ENCODE measurements around the gene MYT1.
A peak's percentile ranks its signal among the peaks of the same experiment; 100 is the strongest.
"Not testable (repeated sequence)": the region's sequence is repeated elsewhere in the genome, so short reads cannot be mapped to it uniquely, and the experiment has no call there.

The MYT1 gene

DNA sequence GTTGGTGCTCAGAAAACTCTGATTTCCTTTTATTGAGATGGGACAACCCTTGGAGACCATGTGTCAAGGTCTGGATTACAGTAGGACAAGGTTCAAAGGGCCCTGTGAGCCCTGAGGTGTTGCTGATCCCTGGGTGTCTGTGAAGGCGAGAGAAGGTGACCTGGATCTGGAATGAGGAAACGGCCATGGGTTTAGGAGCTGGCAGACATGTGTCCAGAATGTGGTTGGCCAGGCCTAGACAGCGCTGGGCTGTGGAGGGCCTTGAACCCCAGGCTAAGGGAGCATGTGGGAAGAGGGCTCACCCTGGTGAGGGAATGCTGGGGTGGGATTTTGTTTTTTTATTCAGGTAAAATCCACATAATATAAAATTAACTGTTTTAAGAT lies 116.2 kb downstream of the MYT1 start:
- DNase-seq: no peak

GRCh38 chr20:64283646-64284045 lies 119.4 kb downstream of the MYT1 start:
- DNase-seq: no peak

DNA sequence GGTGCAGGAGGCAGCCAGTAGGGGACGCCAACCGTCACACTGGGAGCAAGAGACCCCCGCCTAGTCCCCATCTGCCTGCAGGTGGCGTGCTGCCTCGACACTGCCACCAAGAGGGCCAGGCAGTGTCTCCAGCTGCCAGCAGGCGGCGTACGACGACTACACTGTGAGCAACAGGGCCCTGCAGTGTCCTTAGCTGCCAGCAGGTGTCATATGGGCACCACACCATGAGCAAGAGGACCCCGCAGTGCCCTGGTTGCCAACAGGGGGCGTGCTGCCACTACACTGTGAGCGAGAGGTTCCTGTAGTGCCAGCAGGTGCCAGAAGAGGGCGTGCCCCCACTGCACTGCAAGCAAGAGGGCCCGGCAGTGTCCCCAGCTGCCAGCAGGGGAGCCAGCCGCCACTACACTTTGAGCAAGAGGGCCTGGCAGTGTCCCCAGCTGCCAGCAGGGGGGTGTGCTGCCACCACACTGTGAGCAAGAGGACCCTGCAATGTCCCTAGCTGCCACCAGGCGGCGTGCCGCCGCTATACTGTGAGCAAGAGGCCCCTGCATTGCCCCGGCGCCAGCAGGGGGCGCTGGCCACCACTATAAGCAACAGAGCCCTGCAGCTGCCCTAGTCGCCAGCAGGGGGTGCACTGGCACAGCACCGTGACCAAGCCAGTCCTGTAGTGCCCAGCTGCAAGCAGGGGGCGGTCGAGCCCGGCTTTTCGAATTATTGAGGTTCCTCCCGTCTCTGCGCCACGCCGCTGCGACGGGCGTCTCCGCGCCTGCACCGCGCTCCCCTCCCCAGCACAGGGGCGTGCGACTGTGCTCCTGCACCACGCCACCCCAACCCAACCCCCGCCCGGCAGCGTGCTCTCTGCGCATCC lies 121.6 kb downstream of the MYT1 start:
- peak; percentile 53 to 67 for DNase-seq

DNA sequence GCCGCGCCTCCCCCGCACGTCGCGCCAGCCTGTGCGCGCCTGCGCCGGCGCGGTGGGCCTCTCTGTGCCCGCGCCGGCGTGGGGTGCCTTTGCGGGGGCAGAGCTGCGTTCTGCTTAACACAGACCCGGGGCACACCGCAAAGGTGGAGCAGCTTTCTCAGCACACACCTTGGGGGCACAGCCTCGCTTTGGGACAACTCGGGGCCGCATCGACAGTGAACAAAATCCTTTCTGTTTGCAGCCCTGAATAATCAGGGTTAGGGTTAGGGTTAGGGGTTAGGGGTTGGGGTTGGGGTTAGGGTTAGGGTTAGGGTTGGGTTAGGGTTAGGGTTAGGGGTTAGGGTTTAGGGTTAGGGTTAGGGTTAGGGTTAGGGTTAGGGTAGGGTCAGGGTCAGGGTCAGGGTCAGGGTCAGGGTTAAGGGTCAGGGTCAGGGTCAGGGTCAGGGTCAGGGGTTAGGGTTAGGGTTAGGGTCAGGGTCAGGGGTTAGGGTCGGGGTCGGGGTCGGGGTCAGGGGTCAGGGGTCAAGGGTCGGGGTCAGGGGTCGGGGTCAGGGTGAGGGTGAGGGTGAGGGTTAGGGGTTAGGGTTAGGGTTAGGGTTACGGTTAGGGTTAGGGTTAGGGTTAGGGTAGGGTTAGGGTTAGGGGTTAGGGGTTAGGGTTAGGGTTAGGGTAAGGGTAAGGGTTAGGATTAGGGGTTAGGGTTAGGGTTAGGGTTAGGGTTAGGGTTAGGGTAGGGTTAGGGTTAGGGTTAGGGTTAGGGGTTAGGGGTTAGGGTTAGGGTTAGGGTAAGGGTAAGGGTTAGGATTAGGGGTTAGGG lies 122.4 kb downstream of the MYT1 start:
- DNase-seq: not testable (repeated sequence)

DNA sequence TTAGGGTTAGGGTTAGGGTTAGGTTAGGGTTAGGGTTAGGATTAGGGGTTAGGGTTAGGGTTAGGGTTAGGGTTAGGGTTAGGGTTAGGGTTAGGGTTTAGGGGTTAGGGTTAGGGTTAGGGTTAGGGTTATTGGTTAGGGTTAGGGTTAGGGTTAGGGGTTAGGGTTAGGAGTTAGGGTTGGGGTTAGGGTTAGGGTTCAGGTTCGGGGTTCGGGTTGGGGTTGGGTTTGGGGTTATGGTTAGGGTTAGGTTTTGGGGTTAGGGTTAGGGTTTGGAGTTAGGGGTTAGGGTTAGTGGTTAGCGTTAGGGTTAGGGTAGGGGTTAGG lies 123.0 kb downstream of the MYT1 start:
- not testable (repeated sequence) for DNase-seq

Data from stimulated activated CD4-positive, alpha-beta T cell treated with anti-CD3 and anti-CD28 coated beads, Interleukin-4, amount 100 ng/mL, for 4 hours (primary cell).